GM12878 (cell line): Measurements from ENCODE around the gene SERPINB8. TPM values are rescaled to one million over a fixed set of nuclear protein-coding genes. Genes with fewer than 3 reads are reported as not detected.

ENCODE experiments used
- ATAC-seq: fragments of 200-7000 bp; cut with Tn5 transposase; 3 replicates; pipeline ENCODE4 v1.9.1; 2020; ENCODE audit warnings: mild to moderate bottlenecking, moderate library complexity
- BruUV-seq: library from RNA; stranded (reverse); fragments of 400-500 nt; replicated peaks from 2 replicates; lab custom pipeline; 2021; lab: Mats Ljungman, UMichigan
- CTCF ChIA-PET: fragments of 300-600 bp; sonication (Branson Sonifier 250); formaldehyde crosslinking; extraction: SDS; loops from one replicate; lab custom pipeline; 2021; ENCODE audit warnings: inconsistent platforms; lab: Yijun Ruan, JAX
- POLR2A ChIA-PET: fragments of 350-600 bp; formaldehyde crosslinking; extraction: SDS; loops from one replicate; lab custom pipeline; 2021; ENCODE audit warnings: inconsistent platforms; lab: Charles Lee
- RAD21 ChIA-PET: fragments of 300-600 bp; sonication (Branson Sonifier 250); formaldehyde crosslinking; loops from one replicate; lab custom pipeline; 2023; ENCODE audit warnings: antibody characterized with exemption; ENCODE audit not compliant: unreplicated experiment; lab: Charles Lee
- SMC1A ChIA-PET: fragments of 300-600 bp; sonication (Branson Sonifier 250); formaldehyde crosslinking; loops from one replicate; lab custom pipeline; 2023; ENCODE audit not compliant: unreplicated experiment, uncharacterized antibody; lab: Charles Lee
- DNase-seq: peaks from one replicate; pipeline ENCODE4 v3.0.0-alpha.2; 2011; ENCODE audit warnings: low read depth, low spot score
- FAIRE-seq: peaks from 3 replicates; lab custom pipeline; 2011; peaks lifted over from hg19 to GRCh38; lab: Jason Lieb, UNC
- H2AFZ ChIP-seq: 2 replicates; pipeline ENCODE4 v1.6.0; 2011; ENCODE audit warnings: low read depth, low read length, control low read depth; ENCODE audit not compliant: control insufficient read depth
- H3K27ac ChIP-seq: 2 replicates; pipeline ENCODE4 v1.5.1; 2011; ENCODE audit warnings: control low read depth; ENCODE audit not compliant: control insufficient read depth, insufficient read depth
- H3K27me3 ChIP-seq, 2 experiments: replicated peaks in 1 of 2; 2 replicates each; pipeline versions ENCODE4 v1.6.0 to v1.6.1; 2011; ENCODE audit warnings: low read length in 1 of 2; ENCODE audit not compliant: control insufficient read depth in 2 of 2, insufficient read depth in 2 of 2
- H3K36me3 ChIP-seq, 2 experiments: 2 replicates each; pipeline ENCODE4 v1.5.1; 2011; ENCODE audit warnings: low read length in 1 of 2; ENCODE audit not compliant: control insufficient read depth in 2 of 2, insufficient read depth in 2 of 2
- H3K4me1 ChIP-seq: 2 replicates; pipeline ENCODE4 v1.6.1; 2011; ENCODE audit warnings: mild to moderate bottlenecking, low read length, moderate library complexity, mixed read lengths; ENCODE audit not compliant: control insufficient read depth, insufficient read depth
- H3K4me2 ChIP-seq: 2 replicates; pipeline ENCODE4 v1.6.0; 2011; ENCODE audit warnings: control low read depth; ENCODE audit not compliant: control insufficient read depth, insufficient read depth
- H3K4me3 ChIP-seq: fragments of 200-600 bp; sonication (generic); 2 replicates; pipeline ENCODE4 v1.5.1; 2016
- H3K79me2 ChIP-seq: 2 replicates; pipeline ENCODE4 v1.6.0; 2011; ENCODE audit warnings: low read length; ENCODE audit not compliant: control insufficient read depth, insufficient read depth
- H3K9ac ChIP-seq: 2 replicates; pipeline ENCODE4 v1.8.0; 2011; ENCODE audit warnings: low read length, control low read depth, mixed read lengths; ENCODE audit not compliant: control insufficient read depth, insufficient read depth
- H3K9me3 ChIP-seq: replicated peaks from 3 replicates; pipeline ENCODE4 v1.5.1; 2011; ENCODE audit warnings: mild to moderate bottlenecking, low read length; ENCODE audit not compliant: control insufficient read depth, insufficient read depth
- H4K20me1 ChIP-seq: 2 replicates; pipeline ENCODE4 v1.6.0; 2011; ENCODE audit not compliant: control insufficient read depth, insufficient read depth
- ATF2 ChIP-seq: IDR thresholded peaks from 2 replicates; pipeline ENCODE4 v1.6.1; 2012; ENCODE audit warnings: low read length, inconsistent platforms
- CBFB ChIP-seq: IDR thresholded peaks from 2 replicates; pipeline ENCODE4 v1.6.1; 2016; ENCODE audit warnings: antibody characterized with exemption, low read depth
- CHD2 ChIP-seq: IDR thresholded peaks from 2 replicates; pipeline ENCODE4 v1.6.1; 2011; ENCODE audit warnings: low read depth, low read length, improper control_type of control experiment, borderline replicate concordance
- EP300 ChIP-seq, 2 experiments: fragments of 150-350 bp in 1 of 2; IDR thresholded peaks; 2 replicates each; pipeline ENCODE4 v1.6.1; 2011 to 2012; ENCODE audit warnings: low read depth in 2 of 2, low read length in 2 of 2, borderline replicate concordance in 1 of 2, improper control_type of control experiment in 1 of 2, inconsistent platforms in 1 of 2; ENCODE audit not compliant: control insufficient read depth in 1 of 2
- ETV6 ChIP-seq, 2 experiments: fragments of 450-650 bp in 1 of 2; IDR thresholded peaks in 1 of 2; conservative IDR thresholded peaks in 1 of 2; 2 replicates each; pipeline ENCODE4 v1.6.1; 2014; ENCODE audit warnings: antibody characterized with exemption in 1 of 2, borderline replicate concordance in 1 of 2, low read depth in 1 of 2, mild to moderate bottlenecking in 1 of 2, moderate library complexity in 1 of 2
- EZH2 ChIP-seq: IDR thresholded peaks from 2 replicates; pipeline ENCODE4 v1.6.1; 2012; ENCODE audit warnings: low read depth, mild to moderate bottlenecking, control low read depth, inconsistent platforms, low read length, borderline replicate concordance; ENCODE audit not compliant: control insufficient read depth
- HCFC1 ChIP-seq: fragments of 150-350 bp; IDR thresholded peaks from 2 replicates; pipeline ENCODE4 v1.6.1; 2014; ENCODE audit warnings: low read length
- HDAC2 ChIP-seq: fragments of 200-600 bp; sonication (generic); IDR thresholded peaks from 2 replicates; pipeline ENCODE4 v1.6.1; 2017
- IKZF2 ChIP-seq, 2 experiments: fragments of 450-650 bp; IDR thresholded peaks; 2 replicates each; pipeline ENCODE4 v1.6.1; 2017; ENCODE audit warnings: mild to moderate bottlenecking in 2 of 2, moderate library complexity in 2 of 2
- RELB ChIP-seq: fragments of 450-650 bp; IDR thresholded peaks from 2 replicates; pipeline ENCODE4 v1.6.1; 2017; ENCODE audit warnings: low read depth, mild to moderate bottlenecking, moderate library complexity
- RUNX3 ChIP-seq: IDR thresholded peaks from 2 replicates; pipeline ENCODE4 v1.6.1; 2012; ENCODE audit warnings: low read length, inconsistent platforms
- SMARCA5 ChIP-seq: fragments of 450-650 bp; IDR thresholded peaks from 2 replicates; pipeline ENCODE4 v1.6.1; 2017; ENCODE audit warnings: mild to moderate bottlenecking
- SMC3 ChIP-seq: IDR thresholded peaks from 2 replicates; pipeline ENCODE4 v1.6.1; 2011; ENCODE audit warnings: low read length, improper control_type of control experiment, borderline replicate concordance
- SPI1 ChIP-seq: IDR thresholded peaks from 2 replicates; pipeline ENCODE4 v1.6.1; 2011; ENCODE audit warnings: low read depth, mild to moderate bottlenecking, low read length, moderate library complexity, borderline replicate concordance; ENCODE audit not compliant: insufficient read depth
- STAT1 ChIP-seq: fragments of 450-650 bp; conservative IDR thresholded peaks from 2 replicates; pipeline ENCODE4 v1.6.1; 2014; ENCODE audit warnings: antibody characterized with exemption, mild to moderate bottlenecking
- STAT3 ChIP-seq: IDR thresholded peaks from 2 replicates; pipeline ENCODE4 v1.6.1; 2011; ENCODE audit warnings: low read depth, low read length, improper control_type of control experiment
- TCF3 ChIP-seq: IDR thresholded peaks from 2 replicates; pipeline ENCODE4 v1.6.1; 2012; ENCODE audit warnings: low read depth, mild to moderate bottlenecking, low read length, borderline replicate concordance; ENCODE audit not compliant: insufficient read depth
- YBX1 ChIP-seq: fragments of 450-650 bp; IDR thresholded peaks from 2 replicates; pipeline ENCODE4 v1.6.1; 2016; ENCODE audit warnings: antibody characterized with exemption
- ZNF24 ChIP-seq: fragments of 450-650 bp; IDR thresholded peaks from 2 replicates; pipeline ENCODE4 v1.6.1; 2017; ENCODE audit warnings: antibody characterized with exemption, mild to moderate bottlenecking
- ZSCAN29 ChIP-seq: fragments of 450-650 bp; IDR thresholded peaks from 2 replicates; pipeline ENCODE4 v1.6.1; 2017; ENCODE audit warnings: mild to moderate bottlenecking, moderate library complexity
- WGBS: methylation state at CpG from one replicate; pipeline ENCODE4 v1.1.6; 2016; ENCODE audit warnings: low lambda C conversion rate; ENCODE audit not compliant: insufficient replicate concordance, insufficient coverage; ENCODE audit errors: missing lambda C conversion rate; 5-methylcytosine and 5-hydroxymethylcytosine counted together
- in situ Hi-C: fragments of 300-500 bp; cut with MboI; formaldehyde crosslinking; loops from 9 replicates; pipeline ENCODE4 v1.14.3; 2018; ENCODE audit warnings: mixed read lengths
- intact Hi-C: fragments of 100-400 bp; cut with micrococcal nuclease; formaldehyde crosslinking; loops from one replicate; pipeline ENCODE4 v1.14.2; 2022; ENCODE audit not compliant: unreplicated experiment
- polyA plus RNA-seq, 11 experiments: library from polyadenylated mRNA; depleted of rRNA in 4 of 11; unstranded in 6 of 11; stranded (reverse) in 5 of 11; fragments of >200 nt; fragmentation: Nextera tagmentation in 4 of 11; fragmentation: Illumina TruSeq in 1 of 11; extraction: Ambion mirVana in 4 of 11; extraction: Trizol in 1 of 11; gene quantifications; 1 replicate in 1 of 11; 2 replicates in 10 of 11; pipeline versions ENCODE4 v1.2.1 to v1.2.3, GENCODE V29; 2011 to 2016; ENCODE audit warnings: inconsistent platforms in 2 of 11, missing spikeins in 2 of 11, low read depth in 1 of 11
- total RNA-seq, 4 experiments: library from RNA; depleted of rRNA in 3 of 4; stranded (reverse); fragments of >200 nt in 3 of 4; fragmentation: Illumina TruSeq in 1 of 4; extraction: Trizol in 1 of 4; gene quantifications; 2 replicates each; pipeline versions ENCODE4 v1.2.1 to v1.2.3, GENCODE V29; 2013 to 2021

The SERPINB8 gene
- total and polyA plus RNA-seq, 10 of the 15 experiments (the other 5 are each of a cell fraction or from before 2014, with no cell fraction given): 8.1 to 31.5 (median 16.7) TPM

GRCh38 chr18:63947051-63947790 is 22.7 kb upstream of the SERPINB8 start:
- Histone ChIP-seq H3K79me2 (peaks cover 31% of the 10 kb centered on the region), H3K4me1 (peaks cover 5% of the 10 kb centered on the region), H3K27me3 (no peaks in the 10 kb centered on the region), H4K20me1 (no peaks in the 10 kb centered on the region), H3K27ac (peak overlapping the region; percentile 97; the same call in 1 of the 2 replicates), H3K9me3 (no peaks in the 10 kb centered on the region; the same call in 2 of the 3 replicates), H3K9ac (no peak overlapping the region), H3K4me2 (0 out of 2 replicates have a peak overlapping the region, but pooled peaks have one; percentile 14), H2AFZ (peak overlapping the region; percentile 16), H3K36me3 (no peaks in the 10 kb centered on the region), H3K4me3 (no peak overlapping the region)
- intact Hi-C loops: no loop called here
- CTCF ChIA-PET: interaction anchor here (1.1 to 7.7 kb wide), 2 partner anchors 11 to 16 kb away, joined by 5 to 70 read pairs; no protein-coding TSS in a partner anchor
- SMC1A ChIA-PET: interaction anchor here (0.7 to 1.1 kb wide), 3 partner anchors 10 to 16 kb away, joined by 4 to 13 read pairs (median 5); no protein-coding TSS in a partner anchor
- 13% methylated on average over 3 of the region's 3 CpGs for WGBS
- POLR2A ChIA-PET: no interaction called here
- no peak for FAIRE-seq
- no peak for ATAC-seq
- in situ Hi-C loops: no loop called here
- no TSS peak for BruUV-seq
- DNase-seq: no peak
- RAD21 ChIA-PET: interaction anchor here (1.1 kb wide), 1 partner anchor 11 kb away, joined by 8 read pairs; no protein-coding TSS in a partner anchor
- TF ChIP-seq STAT3 (no peak), RELB (peak; percentile 35; the same call in 1 of the 2 replicates), ATF2 (0 out of 2 replicates have a peak, but pooled peaks have one; percentile 10), ZNF24 (no peak), ZSCAN29 (no peak), HDAC2 (no peak), RUNX3 (peak; percentile 53; the same call in 1 of the 2 replicates), TCF3 (no peak), SPI1 (no peak), STAT1 (no peak), IKZF2 (IDR thresholded peaks at IDR 0.05) (peak; percentile 21 to 43; a peak in 1 of 4 replicates), CHD2 (no peak), CBFB (no peak), EZH2 (no peak), EP300 (IDR thresholded peaks at IDR 0.05; ENCODE audit: borderline replicate concordance in 1 of 2, control insufficient read depth in 1 of 2, low read depth in 2 of 2, low read length in 2 of 2) (no peak), SMARCA5 (no peak), SMC3 (no peak), ETV6 (conservative IDR thresholded peaks at IDR 0.05 in 1 of 2, IDR thresholded peaks at IDR 0.05 in 1 of 2; ENCODE audit: borderline replicate concordance in 1 of 2, low read depth in 1 of 2) (no peak), HCFC1 (no peak), YBX1 (no peak)
